ENCODE measurements around the gene MAN1C1. TPM values are rescaled to one million over a fixed set of nuclear protein-coding genes. Genes with fewer than 3 reads are reported as not detected.

Gene MAN1C1
- total and polyA plus RNA-seq, 9 of the 15 experiments (the other 6 are each of a cell fraction or from before 2014, with no cell fraction given) = 0.04 to 0.44 (median 0.10) TPM; not detected in 3

- TF ChIP-seq RAD21 (CRISPR knock-in tag; conservative IDR thresholded peaks at IDR 0.05 in 1 of 2, IDR thresholded peaks at IDR 0.05 in 1 of 2) (no peak), CREB1 (IDR thresholded peaks at IDR 0.05) (peak; percentile 35; the same call in 1 of the 2 replicates), CREB1 (CRISPR knock-in tag; IDR thresholded peaks at IDR 0.05) (0 out of 2 replicates have a peak, but pooled peaks have one; percentile 59), RERE (CRISPR knock-in tag; IDR thresholded peaks at IDR 0.05; ENCODE audit: borderline replicate concordance) (no peak), ERF (CRISPR knock-in tag; IDR thresholded peaks at IDR 0.05) (no peak), REST (IDR thresholded peaks at IDR 0.05; ENCODE audit: borderline replicate concordance) (no peak), REST (CRISPR knock-in tag; IDR thresholded peaks at IDR 0.05; ENCODE audit: low read depth) (no peak), JUND (IDR thresholded peaks at IDR 0.05; ENCODE audit: borderline replicate concordance, low read depth, low read length) (peak; percentile 95), JUND (tag; IDR thresholded peaks at IDR 0.05; ENCODE audit: borderline replicate concordance, low read depth, low read length) (peak; percentile 94; the same call in 2 of the 3 replicates), CEBPG (CRISPR knock-in tag; IDR thresholded peaks at IDR 0.05) (peak; percentile 44; the same call in 1 of the 2 replicates), CEBPG (tag; conservative IDR thresholded peaks at IDR 0.05 in 1 of 2, IDR thresholded peaks at IDR 0.05 in 1 of 2) (no peak), HDGF (IDR thresholded peaks at IDR 0.05) (no peak), WHSC1 (IDR thresholded peaks at IDR 0.05; ENCODE audit: low read length) (no peak), SMARCB1 (IDR thresholded peaks at IDR 0.05; ENCODE audit: insufficient read length, low read depth) (no peak), LEF1 (IDR thresholded peaks at IDR 0.05) (peak; percentile 61; the same call in 1 of the 2 replicates)
These were observed 166.1 kb downstream of the MAN1C1 start (continued) for GRCh38 chr1:25782608-25783201.
